Measurements from ENCODE around the gene SUPT7L.

DNA sequence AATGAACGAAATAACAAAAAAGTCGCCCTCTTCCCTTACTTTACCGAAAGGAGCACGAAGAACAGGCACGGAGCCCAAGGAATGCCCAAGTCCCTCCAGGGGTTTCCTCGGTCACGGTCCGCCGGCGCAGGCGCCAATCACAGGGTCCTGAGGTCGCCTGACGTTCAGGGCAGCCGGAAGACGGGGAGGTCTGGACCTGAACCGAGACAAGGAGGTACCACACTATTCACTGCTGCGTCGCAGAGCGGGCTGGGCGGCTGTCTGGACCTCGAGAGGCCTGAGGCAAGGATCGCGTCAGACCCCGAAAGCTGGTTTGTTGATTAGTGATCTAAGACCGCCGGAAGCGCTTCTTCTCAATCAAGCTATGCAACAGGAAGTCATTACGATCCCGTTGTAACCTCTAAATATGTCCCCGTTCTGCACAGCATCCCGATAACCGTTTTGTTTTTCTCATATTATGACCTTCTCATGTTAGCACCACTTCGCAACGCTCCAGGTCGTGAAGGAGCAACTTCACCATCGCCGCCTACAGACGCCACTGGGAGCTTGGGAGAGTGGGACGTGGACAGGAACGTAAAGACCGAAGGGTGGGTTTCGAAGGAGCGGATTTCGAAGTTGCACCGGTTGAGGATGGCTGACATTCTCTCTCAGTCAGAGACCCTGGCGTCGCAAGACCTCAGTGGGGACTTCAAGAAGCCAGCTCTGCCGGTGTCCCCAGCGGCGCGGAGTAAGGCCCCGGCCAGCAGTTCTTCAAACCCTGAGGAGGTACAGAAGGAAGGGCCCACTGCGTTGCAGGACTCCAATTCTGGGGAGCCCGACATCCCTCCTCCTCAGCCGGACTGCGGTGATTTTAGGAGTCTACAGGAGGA lies at the start of gene SUPT7L, which contains the start of gene SLC4A1AP:
- TF ChIP-seq, protein P1, sequence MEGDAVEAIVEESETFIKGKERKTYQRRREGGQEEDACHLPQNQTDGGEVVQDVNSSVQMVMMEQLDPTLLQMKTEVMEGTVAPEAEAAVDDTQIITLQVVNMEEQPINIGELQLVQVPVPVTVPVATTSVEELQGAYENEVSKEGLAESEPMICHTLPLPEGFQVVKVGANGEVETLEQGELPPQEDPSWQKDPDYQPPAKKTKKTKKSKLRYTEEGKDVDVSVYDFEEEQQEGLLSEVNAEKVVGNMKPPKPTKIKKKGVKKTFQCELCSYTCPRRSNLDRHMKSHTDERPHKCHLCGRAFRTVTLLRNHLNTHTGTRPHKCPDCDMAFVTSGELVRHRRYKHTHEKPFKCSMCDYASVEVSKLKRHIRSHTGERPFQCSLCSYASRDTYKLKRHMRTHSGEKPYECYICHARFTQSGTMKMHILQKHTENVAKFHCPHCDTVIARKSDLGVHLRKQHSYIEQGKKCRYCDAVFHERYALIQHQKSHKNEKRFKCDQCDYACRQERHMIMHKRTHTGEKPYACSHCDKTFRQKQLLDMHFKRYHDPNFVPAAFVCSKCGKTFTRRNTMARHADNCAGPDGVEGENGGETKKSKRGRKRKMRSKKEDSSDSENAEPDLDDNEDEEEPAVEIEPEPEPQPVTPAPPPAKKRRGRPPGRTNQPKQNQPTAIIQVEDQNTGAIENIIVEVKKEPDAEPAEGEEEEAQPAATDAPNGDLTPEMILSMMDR (IDR thresholded peaks at IDR 0.05): no peak
- no peak for TF ChIP-seq ZFX (IDR thresholded peaks at IDR 0.05; ENCODE audit: borderline replicate concordance)
